ENCODE data around the gene OMP.

OMP gene

GRCh38 chr11:77088236-77089003 is 14.2 kb upstream of the OMP start:
- H3K4me3 ChIP-seq (ENCODE audit: low read depth, low read length): no peak overlapping the region
- no peak for DNase-seq (ENCODE audit: low read depth)
- TF ChIP-seq POLR2A (IDR thresholded peaks at IDR 0.05; ENCODE audit: extremely low read depth, insufficient read length): no peak
- TF ChIP-seq, protein P1, sequence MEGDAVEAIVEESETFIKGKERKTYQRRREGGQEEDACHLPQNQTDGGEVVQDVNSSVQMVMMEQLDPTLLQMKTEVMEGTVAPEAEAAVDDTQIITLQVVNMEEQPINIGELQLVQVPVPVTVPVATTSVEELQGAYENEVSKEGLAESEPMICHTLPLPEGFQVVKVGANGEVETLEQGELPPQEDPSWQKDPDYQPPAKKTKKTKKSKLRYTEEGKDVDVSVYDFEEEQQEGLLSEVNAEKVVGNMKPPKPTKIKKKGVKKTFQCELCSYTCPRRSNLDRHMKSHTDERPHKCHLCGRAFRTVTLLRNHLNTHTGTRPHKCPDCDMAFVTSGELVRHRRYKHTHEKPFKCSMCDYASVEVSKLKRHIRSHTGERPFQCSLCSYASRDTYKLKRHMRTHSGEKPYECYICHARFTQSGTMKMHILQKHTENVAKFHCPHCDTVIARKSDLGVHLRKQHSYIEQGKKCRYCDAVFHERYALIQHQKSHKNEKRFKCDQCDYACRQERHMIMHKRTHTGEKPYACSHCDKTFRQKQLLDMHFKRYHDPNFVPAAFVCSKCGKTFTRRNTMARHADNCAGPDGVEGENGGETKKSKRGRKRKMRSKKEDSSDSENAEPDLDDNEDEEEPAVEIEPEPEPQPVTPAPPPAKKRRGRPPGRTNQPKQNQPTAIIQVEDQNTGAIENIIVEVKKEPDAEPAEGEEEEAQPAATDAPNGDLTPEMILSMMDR (IDR thresholded peaks at IDR 0.05; ENCODE audit: low read depth, low read length): no peak
- TF ChIP-seq MAX (IDR thresholded peaks at IDR 0.05; ENCODE audit: low read depth, low read length): no peak
- no peak for TF ChIP-seq MYC (IDR thresholded peaks at IDR 0.05; ENCODE audit: low read depth, low read length)

DNA sequence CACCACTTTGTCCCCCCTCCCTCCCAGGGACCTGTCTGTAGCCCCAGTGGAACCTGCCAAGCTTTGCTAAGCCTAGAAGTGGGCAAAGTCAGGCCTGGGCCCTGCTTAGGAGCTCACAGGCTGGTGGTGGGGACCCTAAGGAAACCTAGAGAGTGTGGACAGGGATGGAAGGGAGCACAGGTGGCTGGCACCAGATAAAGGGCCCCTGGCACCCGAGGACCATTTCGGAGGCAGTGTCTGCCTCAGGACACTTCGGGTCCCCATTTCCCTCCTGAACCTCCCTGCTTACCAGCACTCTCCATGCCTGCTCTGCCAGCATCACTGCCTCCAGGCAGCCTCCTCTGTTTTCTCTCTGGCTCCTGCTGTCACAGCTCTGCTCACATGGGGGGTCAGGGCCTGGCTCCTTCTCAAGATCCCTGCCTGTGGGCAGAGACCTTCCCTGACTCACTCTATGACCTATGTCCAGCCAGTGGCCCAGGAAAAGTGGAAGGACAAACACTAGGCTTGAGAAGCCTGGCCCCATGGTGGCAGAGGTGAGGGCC is 13.6 kb upstream of the OMP start:
- no peak for DNase-seq (ENCODE audit: low read depth)
- H3K4me3 ChIP-seq (ENCODE audit: low read depth, low read length): no peak overlapping the region
- TF ChIP-seq POLR2A (IDR thresholded peaks at IDR 0.05; ENCODE audit: extremely low read depth, insufficient read length): no peak
- TF ChIP-seq MYC (IDR thresholded peaks at IDR 0.05; ENCODE audit: low read depth, low read length): no peak
- TF ChIP-seq, protein P1 (IDR thresholded peaks at IDR 0.05; ENCODE audit: low read depth, low read length): no peak
- TF ChIP-seq MAX (IDR thresholded peaks at IDR 0.05; ENCODE audit: low read depth, low read length): no peak

DNA sequence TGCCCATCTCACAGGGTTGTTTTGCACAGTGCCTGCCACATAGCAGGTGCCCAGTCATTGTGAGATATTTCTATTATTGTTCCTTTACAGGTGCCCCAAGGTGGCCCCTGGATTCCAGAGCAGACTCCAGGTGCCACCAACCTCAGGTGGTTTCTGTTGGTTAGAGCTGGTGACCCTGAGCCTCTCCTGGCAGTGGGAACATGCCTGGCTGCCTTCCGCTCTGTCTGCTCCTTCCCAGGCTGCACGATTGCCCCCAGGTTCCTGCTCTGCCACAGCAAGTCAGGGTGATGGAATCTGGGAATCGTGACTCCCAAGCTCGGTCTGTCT is 12.6 kb upstream of the OMP start:
- DNase-seq (ENCODE audit: low read depth): no peak
- no peak overlapping the region for H3K4me3 ChIP-seq (ENCODE audit: low read depth, low read length)
- TF ChIP-seq MAX (IDR thresholded peaks at IDR 0.05; ENCODE audit: low read depth, low read length) (no peak), MYC (IDR thresholded peaks at IDR 0.05; ENCODE audit: low read depth, low read length) (no peak), POLR2A (IDR thresholded peaks at IDR 0.05; ENCODE audit: extremely low read depth, insufficient read length) (no peak)
- TF ChIP-seq, protein P1 (IDR thresholded peaks at IDR 0.05; ENCODE audit: low read depth, low read length): no peak

DNA sequence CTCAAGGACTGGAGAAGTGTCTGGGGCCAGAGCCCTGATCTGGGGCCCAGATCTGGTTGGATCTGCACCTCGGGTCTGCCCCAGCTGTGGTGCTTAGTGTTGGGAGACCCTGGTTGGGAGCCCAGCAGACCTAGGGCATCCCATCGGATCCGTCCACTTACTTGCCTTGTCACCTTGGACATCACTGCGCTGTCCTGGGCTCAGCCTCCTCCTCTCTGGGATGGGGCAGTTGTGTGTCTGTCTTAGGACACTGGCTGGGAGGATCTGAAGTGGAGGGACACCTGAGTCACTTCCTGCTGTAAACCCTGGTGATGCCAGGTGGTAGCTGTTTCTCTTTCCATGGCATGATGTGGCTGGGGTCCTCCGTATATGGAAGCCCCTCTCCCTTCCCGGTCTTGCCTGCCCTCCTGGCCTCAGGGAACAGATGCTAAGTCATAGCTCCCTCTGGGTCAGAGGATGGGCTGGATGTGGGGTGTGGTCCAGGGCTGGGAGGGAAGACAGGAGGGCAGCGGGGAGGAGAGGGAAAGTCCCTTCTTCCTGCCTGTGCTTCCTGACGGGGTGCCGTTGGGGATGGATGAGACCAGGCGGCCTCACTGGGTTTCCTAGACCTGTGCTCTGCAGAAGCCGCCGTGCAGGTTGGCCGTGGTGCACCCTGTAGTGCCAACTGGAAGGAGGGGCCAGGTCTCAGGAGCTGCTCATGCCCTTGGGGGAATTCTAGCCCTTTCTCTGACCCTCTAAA is 12.1 kb upstream of the OMP start:
- TF ChIP-seq MAX (IDR thresholded peaks at IDR 0.05; ENCODE audit: low read depth, low read length): no peak
- no peak for TF ChIP-seq POLR2A (IDR thresholded peaks at IDR 0.05; ENCODE audit: extremely low read depth, insufficient read length)
- TF ChIP-seq MYC (IDR thresholded peaks at IDR 0.05; ENCODE audit: low read depth, low read length): no peak
- TF ChIP-seq, protein P1 (IDR thresholded peaks at IDR 0.05; ENCODE audit: low read depth, low read length): no peak
- H3K4me3 ChIP-seq (ENCODE audit: low read depth, low read length): no peak overlapping the region
- DNase-seq (ENCODE audit: low read depth): no peak

GRCh38 chr11:77091146-77091940 is 11.3 kb upstream of the OMP start:
- no peak overlapping the region for H3K4me3 ChIP-seq (ENCODE audit: low read depth, low read length)
- peak; percentile 59; the same call in 1 of the 2 replicates for TF ChIP-seq MAX (IDR thresholded peaks at IDR 0.05; ENCODE audit: low read depth, low read length)
- TF ChIP-seq, protein P1 (IDR thresholded peaks at IDR 0.05; ENCODE audit: low read depth, low read length): peak; percentile 92
- no peak for TF ChIP-seq MYC (IDR thresholded peaks at IDR 0.05; ENCODE audit: low read depth, low read length)
- DNase-seq (ENCODE audit: low read depth): peak; percentile 76
